NCI-H345 treated with DMSO at 0.1 percent for 48 hours (cell line): ENCODE data around the gene C13orf46.

ENCODE experiments used
- DNase-seq: peaks from one replicate; lab custom pipeline; 2025; ENCODE audit not compliant: unreplicated experiment; lab: John Stamatoyannopoulos, UW

Gene C13orf46

DNA sequence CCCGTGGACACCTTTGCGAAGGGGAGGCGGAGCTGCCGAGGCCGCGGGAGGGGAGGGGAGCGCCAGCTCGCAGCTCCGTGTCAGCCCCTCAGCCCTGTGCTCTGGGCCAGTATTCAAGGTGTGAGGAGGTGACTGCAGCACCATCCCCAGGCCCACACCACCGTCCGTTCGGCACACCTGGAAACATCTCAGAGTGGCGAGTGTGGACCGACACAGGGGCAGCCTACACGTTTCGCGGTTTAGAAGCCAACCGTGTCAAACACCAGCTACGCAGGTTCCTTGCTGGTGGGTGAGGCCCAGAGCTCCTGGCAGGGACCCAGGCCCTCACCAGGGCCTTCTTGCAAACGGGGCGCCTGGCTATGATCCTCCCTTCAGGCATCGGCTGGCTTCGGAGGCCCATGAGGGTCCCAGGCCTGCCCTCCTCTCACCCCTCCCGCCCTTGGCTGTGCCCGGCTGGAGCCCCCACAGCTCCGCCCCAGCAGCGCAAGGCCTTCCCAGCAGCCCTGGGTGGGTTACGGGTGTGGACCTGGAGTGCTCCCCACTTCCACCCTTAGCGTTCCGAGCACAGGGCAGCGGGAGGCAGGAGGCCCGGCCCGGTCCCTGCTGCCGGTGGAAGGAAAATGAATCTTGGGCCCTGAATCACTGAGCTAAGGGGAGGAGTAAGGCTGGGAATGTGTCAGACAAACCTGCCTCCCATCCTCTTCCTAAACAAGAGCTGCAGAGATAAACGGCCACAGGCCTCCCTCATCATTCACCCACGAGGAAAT, 1.2 kb downstream of the C13orf46 start:
- DNase-seq, result no peak

DNA sequence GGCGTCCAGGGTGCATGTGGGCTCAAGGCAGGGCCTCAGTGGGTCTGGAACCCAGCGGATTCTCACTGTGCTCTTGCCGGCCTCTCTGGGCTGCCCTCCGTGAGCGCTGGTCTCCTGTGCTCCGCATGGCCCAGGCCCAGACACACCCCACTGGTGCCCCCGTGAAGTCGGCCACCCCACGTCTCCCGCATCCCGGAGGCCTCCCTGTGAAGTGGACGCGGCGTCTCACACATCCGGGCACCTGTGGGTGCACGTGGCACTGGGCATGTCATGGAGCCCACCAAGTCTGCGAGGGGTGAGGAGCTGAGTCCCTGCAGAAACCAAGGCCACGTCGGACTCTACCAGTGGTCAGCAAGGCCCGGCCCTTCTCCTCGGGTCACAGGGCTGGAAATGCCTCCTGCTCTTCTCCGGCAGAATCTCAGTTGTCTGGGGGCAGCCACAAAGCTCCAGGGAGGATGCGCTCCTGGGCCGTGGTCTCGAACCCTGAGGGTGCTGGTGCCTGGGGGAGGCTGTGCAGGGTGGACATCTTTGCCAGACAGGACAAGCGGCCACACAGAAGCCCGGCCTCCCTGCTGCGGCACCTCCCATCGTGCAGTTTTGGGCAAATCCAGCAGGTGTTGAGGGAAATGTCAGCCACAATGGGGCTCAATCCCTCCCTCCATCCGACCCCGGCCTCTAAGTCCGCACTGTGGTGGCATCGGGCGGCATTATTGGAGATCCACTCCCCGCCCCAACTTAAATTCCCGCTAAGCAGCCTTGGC, 2.2 kb downstream of the C13orf46 start:
- no peak for DNase-seq

DNA sequence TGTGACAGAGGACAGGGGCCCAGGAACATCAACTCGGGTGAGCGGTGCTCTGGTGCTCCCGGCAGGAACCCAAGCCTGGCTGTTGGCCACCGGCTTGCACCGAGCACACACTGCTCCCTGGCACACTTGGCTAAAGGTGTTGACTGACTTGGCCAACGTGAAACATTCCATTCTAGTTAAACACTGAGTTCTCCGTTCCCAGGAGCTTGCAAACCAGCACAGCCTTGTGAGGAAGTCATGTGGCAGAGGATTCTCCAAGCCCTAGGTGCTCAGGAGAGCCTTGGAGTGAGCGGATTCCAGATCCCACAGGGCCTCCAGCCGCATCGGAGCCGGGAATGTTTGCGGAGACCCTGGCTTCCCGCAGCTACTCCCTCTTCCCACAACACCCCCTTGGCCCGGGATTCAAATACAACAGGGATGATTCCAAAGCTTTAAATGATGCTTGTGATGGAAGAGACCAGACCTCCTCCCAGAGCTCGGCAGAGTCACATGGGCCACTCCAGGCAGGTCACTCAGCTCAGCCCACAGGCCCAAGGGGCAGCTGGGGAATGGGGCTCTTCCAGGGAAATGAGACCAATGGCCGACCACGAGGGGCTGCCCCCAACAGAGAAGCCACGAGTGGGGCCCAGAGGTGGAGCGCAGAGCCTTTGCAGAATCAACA, 2.9 kb downstream of the C13orf46 start:
- no peak for DNase-seq

DNA sequence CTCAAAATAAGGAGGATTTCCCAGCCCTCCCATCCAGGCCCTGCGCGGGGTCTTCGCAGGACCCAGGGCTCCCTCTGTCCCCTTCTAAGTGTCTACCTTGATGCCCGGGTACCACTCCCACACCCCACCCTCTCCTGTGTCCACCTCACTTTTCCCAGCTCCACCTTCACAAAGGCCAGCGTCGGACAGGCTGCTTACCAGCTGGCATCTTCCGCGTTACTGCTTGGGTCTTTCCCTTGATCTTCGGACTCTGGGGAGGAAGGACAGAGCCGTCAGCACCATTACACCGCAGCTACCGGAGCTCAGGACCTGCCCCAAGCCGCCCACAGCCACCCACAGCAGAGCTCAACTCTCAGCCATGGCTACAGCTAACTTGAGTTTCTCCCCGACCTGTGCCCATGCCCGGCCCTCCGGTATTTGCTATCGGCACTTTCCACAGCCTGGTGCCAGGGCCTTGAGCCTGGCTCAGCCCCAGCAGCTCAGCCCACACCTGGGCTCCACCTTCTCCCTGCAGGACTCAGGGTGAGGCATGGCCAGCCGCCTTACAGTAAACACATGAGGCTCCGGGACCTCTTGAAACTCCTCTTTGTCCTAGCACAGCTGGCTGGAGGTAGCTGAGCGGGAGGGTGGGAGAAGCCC, 3.8 kb downstream of the C13orf46 start:
- no peak for DNase-seq

DNA sequence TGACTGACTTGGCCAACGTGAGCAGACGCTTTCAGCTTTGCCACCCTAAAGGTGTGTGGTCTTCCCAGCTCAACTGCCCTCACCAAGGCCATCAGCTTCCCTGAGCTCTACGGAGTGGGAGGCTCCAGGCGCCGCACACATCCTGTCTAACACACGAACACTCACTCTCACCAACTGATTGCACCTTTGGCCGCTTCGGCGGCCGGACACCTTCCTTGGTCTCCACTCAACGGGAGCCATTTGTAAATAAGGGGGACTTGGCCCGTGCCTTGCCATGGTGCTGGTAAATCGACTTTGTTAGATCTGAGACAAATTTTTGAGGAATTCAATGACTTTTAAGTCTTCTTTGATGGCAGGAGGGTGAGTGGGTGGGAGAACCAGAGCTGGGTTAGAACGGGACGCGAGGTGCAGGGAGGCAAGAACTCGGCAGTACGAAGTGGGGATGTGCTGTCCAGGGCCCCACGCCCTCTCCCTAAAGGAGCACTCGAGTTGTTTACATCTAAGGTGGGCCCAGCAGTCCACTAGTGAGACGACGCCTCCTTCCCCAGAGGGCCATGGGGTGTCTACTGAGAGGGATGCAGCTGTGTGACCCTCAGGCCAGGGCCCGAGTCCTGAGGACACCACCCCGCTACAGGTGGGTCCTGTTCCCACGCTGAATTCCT, 4.4 kb downstream of the C13orf46 start:
- DNase-seq, result no peak

DNA sequence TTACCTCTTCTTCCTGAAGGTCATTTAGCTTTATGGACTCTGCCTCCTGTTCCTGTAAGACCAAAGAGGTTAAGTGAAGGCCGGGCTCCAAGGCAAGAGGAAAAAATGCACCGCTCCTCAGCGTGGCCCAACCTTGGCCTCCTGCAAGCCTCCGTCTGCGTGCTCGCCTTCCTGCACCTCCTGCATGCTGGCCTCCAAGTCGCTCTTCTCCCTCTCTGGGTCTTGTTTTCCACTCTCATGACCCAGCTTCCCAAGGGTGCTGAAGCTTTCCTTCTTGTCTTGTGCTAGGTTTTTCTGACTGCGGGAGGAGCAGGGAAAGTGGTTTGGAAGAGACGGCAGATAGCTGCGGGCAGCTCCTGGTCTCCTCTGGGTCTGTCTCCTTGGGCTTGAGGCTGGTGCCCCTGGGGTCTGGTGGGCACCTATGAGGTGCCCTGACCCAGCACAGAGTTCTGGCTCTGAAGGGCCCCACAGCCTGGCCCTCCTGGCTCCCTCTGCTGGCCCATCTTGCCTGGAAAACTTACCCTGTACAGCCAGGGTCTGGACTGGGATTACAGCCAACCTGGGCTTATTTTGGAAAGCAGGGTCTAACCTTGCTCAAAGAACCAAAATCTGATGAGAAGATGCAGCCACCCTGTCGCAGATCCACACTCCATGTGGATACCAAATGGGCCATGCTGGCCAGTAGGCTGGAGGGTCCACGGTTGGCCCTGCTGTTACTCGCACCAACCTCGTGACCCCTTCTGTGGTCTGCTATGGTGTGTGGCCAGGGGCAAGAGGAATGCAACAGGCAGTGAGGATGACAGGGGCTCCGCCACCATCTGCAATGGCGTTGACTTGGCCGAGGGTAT, 5.2 kb downstream of the C13orf46 start:
- DNase-seq, result no peak

DNA sequence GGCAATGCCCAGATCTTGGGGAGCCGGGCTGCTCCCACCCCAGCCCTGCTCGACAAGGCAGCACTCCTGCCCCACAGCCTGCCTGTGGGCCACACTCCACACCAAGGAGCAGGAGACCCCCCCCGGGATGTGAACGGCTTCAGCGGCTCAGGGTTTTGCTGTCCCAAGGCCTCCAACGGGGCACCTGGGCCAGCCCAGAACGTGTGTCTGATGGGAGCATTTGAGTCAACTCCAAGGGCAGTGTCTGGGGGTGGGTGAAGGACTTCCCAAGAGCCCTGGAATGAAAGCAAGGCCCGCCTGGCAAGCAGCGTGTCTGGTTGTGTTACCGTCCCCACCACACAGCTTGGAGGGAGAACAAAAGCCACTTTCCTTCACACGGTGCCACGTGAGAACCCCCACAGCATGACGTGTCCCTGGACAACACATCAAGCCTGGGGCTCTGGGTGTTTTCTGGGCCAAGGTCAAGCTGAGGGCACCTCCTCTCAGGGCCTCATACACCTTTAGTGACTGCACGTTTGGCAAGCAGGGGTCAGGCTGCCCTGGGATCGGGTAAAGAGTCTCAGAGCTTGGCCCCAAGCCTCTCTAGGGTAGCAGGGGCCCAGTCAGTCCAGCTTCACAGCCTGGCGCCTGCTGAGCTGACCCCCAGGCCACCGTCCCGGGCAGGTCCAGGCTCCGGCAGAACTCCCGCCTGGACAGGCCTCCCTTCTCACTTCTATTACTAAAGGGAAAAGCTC, 6.0 kb downstream of the C13orf46 start:
- DNase-seq, result no peak

DNA sequence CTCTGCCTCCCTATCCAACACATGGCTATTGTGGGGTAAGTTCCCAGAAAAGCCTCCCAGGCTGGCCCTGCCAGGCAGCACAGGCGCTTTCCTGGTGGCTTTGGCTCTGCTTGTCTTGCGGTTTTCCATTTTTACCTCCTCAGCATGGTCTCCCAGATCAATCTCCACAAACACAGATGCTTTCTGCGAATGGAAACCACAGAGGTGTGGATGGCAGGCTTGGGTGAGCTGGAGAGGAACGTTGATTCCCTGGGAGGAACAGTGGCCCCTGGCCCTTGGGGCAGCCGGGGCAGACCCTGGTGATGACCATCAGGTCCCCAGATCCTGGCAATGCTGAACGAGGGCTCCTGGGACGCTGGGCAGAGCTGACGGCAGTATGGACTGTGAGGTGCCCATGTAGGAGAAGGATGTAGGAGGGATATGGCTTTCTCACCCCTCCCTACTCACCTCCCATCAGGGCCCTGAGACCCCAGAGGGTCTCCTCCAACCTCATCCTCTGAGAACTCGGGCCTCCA, 6.6 kb downstream of the C13orf46 start:
- DNase-seq, result no peak

DNA sequence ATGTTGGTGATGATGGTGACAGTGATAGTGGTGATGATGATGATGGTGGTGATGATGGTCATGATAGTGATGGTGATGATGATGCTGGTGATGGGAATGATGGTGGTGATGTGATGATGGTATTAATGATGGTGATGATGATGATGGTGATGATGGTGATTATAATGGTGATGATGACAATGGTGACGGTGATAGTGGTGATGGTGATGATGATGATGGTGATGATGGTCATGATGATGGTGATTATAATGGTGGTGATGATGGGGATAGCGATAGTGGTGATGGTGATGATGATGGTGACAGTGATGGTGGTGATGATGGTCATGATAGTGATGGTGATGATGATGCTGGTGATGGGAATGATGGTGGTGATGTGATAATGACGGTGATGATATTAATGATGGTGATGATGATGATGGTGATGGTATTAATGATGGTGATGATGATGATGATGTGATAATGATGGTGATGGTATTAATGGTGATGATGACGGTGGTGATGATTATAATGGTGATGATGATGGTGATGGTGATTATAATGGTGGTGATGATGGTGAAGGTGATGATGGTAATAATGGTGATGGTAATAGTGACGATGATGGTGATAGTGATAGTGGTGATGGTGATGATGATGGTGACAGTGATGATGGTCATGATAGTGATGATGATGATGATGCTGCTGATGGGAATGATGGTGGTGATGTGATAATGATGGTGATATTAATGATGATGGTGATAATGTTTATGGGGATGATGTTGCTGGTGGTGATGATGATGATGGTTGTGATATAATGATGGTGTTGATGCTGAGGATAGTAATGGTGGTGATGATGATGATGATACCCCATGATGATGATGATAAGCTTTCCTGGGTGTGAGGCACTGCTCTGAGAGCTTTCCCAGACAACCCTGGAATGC, 7.7 kb downstream of the C13orf46 start:
- no peak for DNase-seq

DNA sequence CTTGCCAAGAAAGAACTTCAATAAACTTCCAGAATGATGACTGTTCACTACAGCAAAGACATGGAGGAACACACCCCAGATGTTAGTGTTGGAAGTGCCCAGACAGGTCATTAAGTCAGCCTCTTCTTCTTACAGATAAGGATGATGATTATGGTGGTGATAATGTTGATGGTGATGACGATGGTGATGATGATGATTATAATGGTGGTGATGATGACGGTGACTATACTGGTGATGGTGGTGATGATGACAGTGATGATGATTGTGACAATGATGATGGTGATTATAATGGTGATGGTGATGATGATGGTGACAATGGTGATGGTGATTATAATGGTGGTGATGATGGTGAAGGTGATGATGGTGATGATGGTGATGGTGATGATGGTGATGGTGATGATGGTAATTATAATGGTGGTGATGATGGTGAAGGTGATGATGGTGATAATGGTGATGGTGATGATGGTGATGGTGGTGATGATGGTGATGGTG, 8.4 kb downstream of the C13orf46 start:
- DNase-seq, result no peak

DNA sequence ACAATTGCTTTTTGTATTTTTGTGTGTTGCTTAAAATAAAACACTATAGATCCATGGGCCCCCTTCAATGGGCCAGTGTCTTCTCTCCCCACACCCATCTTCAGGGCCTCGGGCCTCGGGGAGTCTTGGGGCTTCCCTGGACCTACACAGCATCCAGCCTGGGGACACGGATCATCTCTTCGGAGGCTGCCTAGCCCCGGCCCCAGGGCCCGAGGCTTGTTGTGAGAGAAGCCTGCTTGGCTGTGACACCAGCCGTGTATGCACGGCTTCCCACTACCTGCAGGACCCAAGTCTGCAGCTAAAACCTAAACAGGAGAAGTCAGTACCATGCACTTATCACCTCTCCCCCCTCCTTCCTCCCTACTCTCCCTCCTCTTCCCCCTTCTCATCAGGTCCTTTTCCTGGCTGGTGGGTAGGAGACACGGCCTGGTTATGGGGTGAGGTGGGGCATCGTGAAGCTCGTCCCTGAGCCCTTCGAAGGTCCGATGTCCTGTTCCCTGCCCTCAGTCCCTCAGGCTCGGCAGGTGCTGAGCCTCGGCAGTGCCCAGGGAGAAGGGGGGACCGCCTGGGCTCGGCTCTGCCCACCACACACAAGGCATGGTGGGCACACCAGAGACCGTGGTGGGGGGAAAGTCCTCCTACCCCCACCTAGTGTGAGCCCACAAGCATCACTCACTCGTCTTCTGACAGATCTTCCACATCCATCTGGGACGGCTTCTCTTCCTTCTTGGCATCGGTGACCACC, 9.5 kb downstream of the C13orf46 start:
- DNase-seq, result no peak

DNA sequence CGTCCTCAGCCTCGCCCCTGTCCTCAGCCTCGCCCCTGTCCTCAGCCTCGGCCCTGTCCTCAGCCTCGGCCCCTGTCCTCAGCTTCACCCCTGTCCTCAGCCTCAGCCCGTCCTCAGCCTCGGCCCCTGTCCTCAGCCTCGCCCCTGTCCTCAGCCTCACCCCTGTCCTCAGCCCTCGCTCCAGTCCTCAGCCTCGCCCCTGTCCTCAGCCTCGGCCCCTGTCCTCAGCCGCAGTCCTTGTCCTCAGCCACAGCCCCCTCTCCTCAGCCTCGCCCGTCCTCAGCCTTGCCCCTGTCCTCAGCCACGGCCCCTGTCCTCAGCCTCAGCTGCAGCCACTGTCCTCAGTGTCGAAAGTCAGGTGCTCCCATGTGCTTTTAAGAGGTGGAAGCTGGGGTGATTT, 10.5 kb downstream of the C13orf46 start:
- no peak for DNase-seq

DNA sequence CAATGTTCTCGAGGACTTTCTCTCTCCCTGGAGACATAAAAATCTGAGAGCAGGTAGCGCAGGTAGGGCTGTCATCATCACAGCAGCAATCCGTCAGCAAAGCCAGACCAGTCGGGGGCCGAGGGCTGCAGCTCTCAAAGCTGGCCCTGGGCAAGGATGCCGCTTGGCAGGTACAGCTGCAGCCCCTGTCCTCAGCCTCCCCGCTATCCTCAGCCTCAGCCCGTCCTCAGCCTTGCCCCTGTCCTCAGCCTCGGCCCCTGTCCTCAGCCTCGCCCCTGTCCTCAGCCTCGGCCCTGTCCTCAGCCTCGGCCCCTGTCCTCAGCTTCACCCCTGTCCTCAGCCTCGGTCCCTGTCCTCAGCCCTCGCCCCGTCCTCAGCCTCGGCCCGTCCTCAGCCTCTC, 10.9 kb downstream of the C13orf46 start:
- no peak for DNase-seq

DNA sequence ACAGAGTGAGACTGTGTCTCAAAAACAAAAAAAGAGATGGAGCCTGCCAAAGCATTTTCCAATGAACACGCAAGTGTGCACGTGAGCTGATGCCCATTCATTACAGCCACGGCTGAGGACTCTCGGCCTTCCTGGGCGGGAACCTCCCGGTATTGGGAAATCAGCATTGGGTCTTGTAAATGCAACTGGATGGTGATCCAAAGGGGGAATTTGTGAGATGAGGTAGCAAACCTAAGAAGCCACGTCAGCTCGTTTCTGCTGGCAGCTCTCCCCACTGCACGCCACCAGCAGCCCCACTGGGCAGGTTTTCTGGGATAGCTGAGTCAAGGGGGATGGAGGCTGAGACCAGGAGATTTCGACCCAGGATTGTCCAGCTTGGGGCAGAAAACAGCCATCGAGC, 11.5 kb downstream of the C13orf46 start:
- no peak for DNase-seq

DNA sequence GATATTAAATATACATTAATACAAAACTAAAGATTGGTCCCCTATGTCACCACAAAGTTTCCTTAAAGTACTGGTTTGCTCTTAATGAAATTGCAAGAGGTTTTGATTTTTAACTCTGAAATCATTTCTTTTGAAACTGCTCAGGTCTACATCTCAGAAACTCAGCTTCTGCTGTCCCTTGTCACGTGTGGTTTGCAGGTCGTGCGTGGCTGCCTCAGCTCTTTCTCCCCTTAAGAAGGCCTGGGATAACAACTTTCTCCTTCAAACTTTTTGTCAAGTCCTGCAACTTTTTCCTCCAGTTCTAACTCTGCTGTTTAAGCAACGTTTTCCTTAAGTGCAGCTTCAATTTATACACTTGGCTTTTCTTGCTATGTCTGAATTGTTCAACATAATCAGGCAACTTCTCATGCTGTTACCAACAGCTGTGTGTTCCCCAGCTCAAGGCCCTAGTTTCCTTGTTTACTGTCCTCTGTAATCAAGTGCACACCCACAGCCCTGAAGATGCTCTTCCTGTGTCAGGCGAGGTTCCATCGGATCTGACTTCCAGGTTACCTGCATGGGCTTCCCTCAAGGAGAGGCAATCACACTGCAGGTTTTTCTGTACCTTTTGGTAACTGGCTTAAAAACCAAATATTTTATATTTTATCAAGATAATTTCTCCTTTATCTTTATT, 13.5 kb downstream of the C13orf46 start:
- no peak for DNase-seq

DNA sequence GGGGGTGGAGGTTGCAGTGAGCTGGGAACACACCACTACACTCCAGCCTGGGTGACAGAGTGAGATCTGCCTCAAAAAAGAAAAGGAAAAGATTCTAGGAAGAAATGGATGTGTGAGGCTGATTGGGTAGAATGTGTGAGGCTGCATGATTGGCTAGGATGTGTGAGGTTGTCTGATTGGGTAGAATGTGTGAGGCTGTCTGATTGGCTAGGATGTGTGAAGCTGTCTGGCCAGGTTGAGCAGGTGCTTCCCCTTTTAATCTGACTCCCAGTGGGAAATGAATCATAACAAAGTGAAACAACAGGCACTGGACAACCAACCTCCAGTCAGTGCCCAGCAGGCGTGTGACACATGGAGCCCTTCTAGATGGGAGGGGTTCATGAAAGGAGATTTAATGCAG, 14.7 kb downstream of the C13orf46 start:
- no peak for DNase-seq

DNA sequence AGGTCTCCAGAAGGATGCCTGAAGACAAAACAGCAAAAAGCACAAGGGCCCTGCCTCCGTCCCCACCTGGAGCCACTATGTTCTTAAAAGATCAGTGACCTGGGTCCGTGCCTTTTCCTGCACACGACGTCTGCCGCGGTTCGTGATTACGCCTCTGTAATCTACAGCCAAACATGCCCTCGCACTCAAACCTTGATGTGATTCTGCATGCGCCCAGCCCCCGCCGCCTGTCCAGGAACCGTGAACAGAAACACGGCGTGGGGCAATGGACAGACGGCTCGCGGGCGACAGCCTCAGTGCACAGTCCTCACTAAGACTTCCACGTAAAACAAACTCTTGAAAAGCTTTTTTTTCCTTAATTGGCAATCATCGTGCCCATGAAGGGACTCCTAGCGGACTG, 15.5 kb downstream of the C13orf46 start:
- no peak for DNase-seq
